ENCODE data around the gene ZFYVE21.

GRCh38 chr14:103763730-103764488, 48.3 kb downstream of the ZFYVE21 start:
- TF ChIP-seq HMGXB4 (CRISPR knock-in tag; IDR thresholded peaks at IDR 0.05) = no peak
- TF ChIP-seq MAX (CRISPR knock-in tag; IDR thresholded peaks at IDR 0.05) = no peak
- TF ChIP-seq CTCF (IDR thresholded peaks at IDR 0.05) = no peak
- TF ChIP-seq FOXP1 (CRISPR knock-in tag; IDR thresholded peaks at IDR 0.05; ENCODE audit: borderline replicate concordance) = no peak
- TF ChIP-seq NR1H2 (CRISPR knock-in tag; IDR thresholded peaks at IDR 0.05) = no peak
- no peak for TF ChIP-seq NFATC4 (CRISPR knock-in tag; IDR thresholded peaks at IDR 0.05)
- TF ChIP-seq PREB (CRISPR knock-in tag; IDR thresholded peaks at IDR 0.05; ENCODE audit: borderline replicate concordance) = no peak
- TF ChIP-seq FOXK1 (CRISPR knock-in tag; IDR thresholded peaks at IDR 0.05) = no peak
- TF ChIP-seq ETV6 (CRISPR knock-in tag; IDR thresholded peaks at IDR 0.05) = no peak
- no peak for TF ChIP-seq ELF4 (CRISPR knock-in tag; IDR thresholded peaks at IDR 0.05; ENCODE audit: low read depth)
- no peak for TF ChIP-seq E2F1 (CRISPR knock-in tag; IDR thresholded peaks at IDR 0.05)
- no peak for TF ChIP-seq OVOL2 (CRISPR knock-in tag; IDR thresholded peaks at IDR 0.05; ENCODE audit: borderline replicate concordance)
